ENCODE data around the gene TP53RK. TPM values are rescaled to one million over a fixed set of nuclear protein-coding genes. Genes with fewer than 3 reads are reported as not detected.

The TP53RK gene
- polyA plus RNA-seq, 1 experiment, result 14.3 TPM

DNA sequence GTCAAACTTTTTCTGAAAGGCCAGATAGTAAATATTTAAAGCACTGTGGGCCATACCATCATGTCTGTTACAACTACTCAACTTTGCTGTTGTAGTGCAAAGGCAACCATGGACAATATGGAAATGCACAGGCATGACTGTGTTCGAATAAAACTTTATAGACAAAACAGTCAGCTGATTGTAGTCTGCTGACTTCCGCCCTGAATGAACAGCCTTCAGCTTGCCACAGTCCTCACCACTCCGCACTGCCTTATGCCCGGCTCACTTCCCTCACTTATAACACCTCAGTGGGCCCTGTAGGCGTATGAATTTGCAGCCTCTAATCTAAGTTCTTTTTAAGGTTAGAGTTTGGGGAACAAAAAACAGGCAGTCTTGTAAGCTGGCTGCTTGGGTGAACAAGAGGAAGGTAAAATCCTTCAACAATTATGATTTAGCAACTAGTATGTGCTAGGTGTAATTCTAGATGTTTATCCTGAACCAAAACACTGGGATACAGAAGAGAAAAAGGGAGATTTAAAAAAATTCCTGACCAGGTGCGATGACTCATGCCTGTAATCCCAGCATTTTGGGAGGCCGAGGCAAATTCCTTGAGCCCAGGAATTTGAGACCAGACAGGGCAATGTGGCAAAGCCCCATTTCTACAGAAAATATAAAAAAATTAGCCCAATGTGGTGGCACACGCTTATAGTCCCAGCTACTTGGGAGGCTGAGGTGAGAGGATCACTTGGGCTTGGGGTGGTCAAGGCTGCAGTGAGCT, 13.4 kb upstream of the TP53RK start:
- TF ChIP-seq, protein P1, sequence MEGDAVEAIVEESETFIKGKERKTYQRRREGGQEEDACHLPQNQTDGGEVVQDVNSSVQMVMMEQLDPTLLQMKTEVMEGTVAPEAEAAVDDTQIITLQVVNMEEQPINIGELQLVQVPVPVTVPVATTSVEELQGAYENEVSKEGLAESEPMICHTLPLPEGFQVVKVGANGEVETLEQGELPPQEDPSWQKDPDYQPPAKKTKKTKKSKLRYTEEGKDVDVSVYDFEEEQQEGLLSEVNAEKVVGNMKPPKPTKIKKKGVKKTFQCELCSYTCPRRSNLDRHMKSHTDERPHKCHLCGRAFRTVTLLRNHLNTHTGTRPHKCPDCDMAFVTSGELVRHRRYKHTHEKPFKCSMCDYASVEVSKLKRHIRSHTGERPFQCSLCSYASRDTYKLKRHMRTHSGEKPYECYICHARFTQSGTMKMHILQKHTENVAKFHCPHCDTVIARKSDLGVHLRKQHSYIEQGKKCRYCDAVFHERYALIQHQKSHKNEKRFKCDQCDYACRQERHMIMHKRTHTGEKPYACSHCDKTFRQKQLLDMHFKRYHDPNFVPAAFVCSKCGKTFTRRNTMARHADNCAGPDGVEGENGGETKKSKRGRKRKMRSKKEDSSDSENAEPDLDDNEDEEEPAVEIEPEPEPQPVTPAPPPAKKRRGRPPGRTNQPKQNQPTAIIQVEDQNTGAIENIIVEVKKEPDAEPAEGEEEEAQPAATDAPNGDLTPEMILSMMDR (IDR thresholded peaks at IDR 0.05; ENCODE audit: low read depth, low read length), result no peak
- Histone ChIP-seq H3K27ac (ENCODE audit: low read depth, low read length) (no peak overlapping the region), H3K9me3 (ENCODE audit: control insufficient read depth, insufficient read depth, low read length) (peaks cover 9% of the 10 kb centered on the region; the same call in 1 of the 2 replicates), H3K27me3 (ENCODE audit: control insufficient read depth, insufficient read depth, low read length) (no peaks in the 10 kb centered on the region), H3K4me3 (ENCODE audit: low read depth, low read length) (no peak overlapping the region)
- no peak for DNase-seq (ENCODE audit: low read depth, low spot score)
- ChIA-PET POLR2A (interaction anchor here (0.7 to 0.9 kb wide), 2 partner anchors 12 to 13 kb away, joined by 3 read pairs; partner anchors contain the start of gene TP53RK), CTCF (interaction anchor here (1.0 kb wide), 1 partner anchor 22 kb away, joined by 4 read pairs; no protein-coding TSS in a partner anchor)

DNA sequence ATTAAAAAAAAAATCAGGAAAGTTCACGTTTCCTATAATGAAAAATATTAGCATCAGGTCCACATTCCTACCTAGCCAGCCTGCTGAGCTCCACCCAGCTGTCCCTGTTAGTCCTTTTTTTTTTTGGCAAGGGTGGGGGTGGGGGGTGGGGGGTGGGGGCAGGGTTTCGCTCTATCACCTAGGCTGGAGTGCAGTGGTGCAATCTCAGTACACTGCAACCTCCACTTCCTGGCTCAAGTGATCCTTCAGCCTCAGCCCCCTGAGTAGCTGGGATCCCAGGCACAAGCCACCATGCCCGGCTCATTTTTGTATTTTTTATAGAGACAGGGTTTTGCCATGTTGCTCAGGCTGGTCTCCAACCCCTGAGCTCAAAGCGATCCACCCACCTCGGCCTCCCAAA, 12.7 kb upstream of the TP53RK start:
- POLR2A ChIA-PET, result no interaction called here
- CTCF ChIA-PET, result interaction anchor here (0.6 kb wide), 1 partner anchor 138 kb away, joined by 3 read pairs; no protein-coding TSS in a partner anchor
- TF ChIP-seq, protein P1 (IDR thresholded peaks at IDR 0.05; ENCODE audit: low read depth, low read length), result no peak

DNA sequence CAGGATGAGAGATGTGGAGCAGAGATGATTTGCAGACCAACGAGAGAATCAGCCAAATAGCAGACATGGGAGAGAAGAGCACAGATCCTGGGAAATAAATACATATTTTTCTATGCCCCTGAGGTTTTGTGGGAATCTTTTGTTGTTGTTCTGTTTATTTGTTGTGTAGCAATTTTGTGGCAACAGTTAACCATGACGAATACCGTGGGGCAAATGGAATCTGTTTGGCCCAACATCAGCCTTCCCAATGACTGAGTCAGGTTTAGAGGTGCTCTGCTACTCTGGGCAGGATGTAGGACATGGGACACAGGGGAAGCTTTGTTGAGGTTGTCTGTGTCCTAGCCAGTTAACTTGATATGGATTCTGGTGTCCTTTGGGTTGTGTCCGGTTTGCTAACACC, 12.3 kb upstream of the TP53RK start:
- H3K4me3 ChIP-seq (ENCODE audit: low read depth, low read length), result no peak overlapping the region
- H3K9me3 ChIP-seq (ENCODE audit: control insufficient read depth, insufficient read depth, low read length), result peaks cover 5% of the 10 kb centered on the region; the same call in 1 of the 2 replicates
- ChIA-PET POLR2A (no interaction called here), CTCF (interaction anchor here (0.6 kb wide), 1 partner anchor 137 kb away, joined by 3 read pairs; no protein-coding TSS in a partner anchor)
- H3K27me3 ChIP-seq (ENCODE audit: control insufficient read depth, insufficient read depth, low read length), result no peaks in the 10 kb centered on the region
- TF ChIP-seq, protein P1 (IDR thresholded peaks at IDR 0.05; ENCODE audit: low read depth, low read length), result no peak
- no peak for DNase-seq (ENCODE audit: low read depth, low spot score)
- H3K27ac ChIP-seq (ENCODE audit: low read depth, low read length), result no peak overlapping the region

More for the DNA sequence above, 12.7 kb upstream of the TP53RK start:
- no peak for DNase-seq (ENCODE audit: low read depth, low spot score)
- H3K9me3 ChIP-seq (ENCODE audit: control insufficient read depth, insufficient read depth, low read length), result peaks cover 8% of the 10 kb centered on the region; the same call in 1 of the 2 replicates
- H3K4me3 ChIP-seq (ENCODE audit: low read depth, low read length), result no peak overlapping the region
- no peak overlapping the region for H3K27ac ChIP-seq (ENCODE audit: low read depth, low read length)
- no peaks in the 10 kb centered on the region for H3K27me3 ChIP-seq (ENCODE audit: control insufficient read depth, insufficient read depth, low read length)

DNA sequence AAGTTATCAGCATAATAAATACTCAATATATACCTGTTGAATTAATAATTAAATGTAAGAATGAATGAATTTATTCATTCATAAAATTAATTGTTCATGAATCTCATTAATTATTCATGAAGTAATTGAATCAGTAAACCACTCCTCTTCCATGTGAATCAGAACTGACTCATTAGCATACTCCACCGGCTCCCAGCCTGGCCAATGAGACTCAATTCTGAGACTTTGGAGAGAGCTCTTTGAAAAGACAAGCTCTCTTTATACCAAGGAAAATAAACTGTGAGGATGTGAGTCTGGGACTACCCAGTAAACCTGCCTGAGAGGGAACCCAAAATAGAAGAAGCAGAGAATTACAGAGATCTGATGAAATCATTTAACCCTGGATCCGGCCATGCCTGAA, 11.8 kb upstream of the TP53RK start:
- H3K27ac ChIP-seq (ENCODE audit: low read depth, low read length), result no peak overlapping the region
- DNase-seq (ENCODE audit: low read depth, low spot score), result no peak

More for the DNA sequence above, 11.8 kb upstream of the TP53RK start:
- TF ChIP-seq, protein P1 (IDR thresholded peaks at IDR 0.05; ENCODE audit: low read depth, low read length), result no peak
- CTCF ChIA-PET, result interaction anchor here (0.6 to 0.9 kb wide), 2 partner anchors 11 to 137 kb away, joined by 3 read pairs; no protein-coding TSS in a partner anchor
- POLR2A ChIA-PET, result no interaction called here
- H3K27me3 ChIP-seq (ENCODE audit: control insufficient read depth, insufficient read depth, low read length), result no peaks in the 10 kb centered on the region
- H3K9me3 ChIP-seq (ENCODE audit: control insufficient read depth, insufficient read depth, low read length), result no peaks in the 10 kb centered on the region
- H3K4me3 ChIP-seq (ENCODE audit: low read depth, low read length), result no peak overlapping the region
